Measurements from ENCODE around the gene LAMA2. TPM values are rescaled to one million over a fixed set of nuclear protein-coding genes. Genes with fewer than 3 reads are reported as not detected.

Gene LAMA2
- polyA plus RNA-seq, 1 donor from 2014 or later, result 2.5 TPM

DNA sequence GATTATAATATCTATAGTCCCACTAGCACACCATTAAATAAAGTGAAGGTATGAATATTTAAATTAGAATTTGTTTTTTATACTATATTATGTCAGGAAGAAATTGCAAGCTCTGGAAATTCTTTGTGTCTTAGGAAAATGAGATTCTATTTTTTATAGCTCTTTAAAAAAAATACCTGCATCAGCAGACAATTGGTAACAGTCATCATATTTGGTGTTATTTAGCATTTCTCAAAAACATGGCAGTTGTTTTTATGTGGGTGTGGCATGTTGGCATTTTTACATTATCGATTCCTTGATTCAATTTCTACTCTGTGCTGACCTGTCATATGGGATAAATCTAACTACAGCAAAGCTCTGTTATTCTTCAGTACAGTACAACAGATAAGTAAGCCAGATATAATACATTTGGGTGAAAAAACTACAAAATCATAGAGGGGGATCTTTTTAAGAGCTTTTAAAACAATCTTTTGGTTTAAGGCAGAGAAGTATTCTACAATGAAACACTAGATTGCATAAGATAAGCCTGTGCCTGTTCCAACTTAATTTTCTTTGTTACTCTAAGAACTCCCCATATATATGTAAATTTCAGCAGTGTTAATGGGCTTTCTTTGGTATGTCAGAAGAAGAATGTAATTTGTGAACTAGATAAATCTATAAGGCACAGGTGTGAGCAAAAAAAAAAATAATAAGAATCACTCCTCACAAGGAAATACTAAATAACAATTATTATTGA lies 71.5 kb downstream of the LAMA2 start:
- Histone ChIP-seq H2AFZ (ENCODE audit: low read depth, low read length) (no peak overlapping the region), H3K9me2 (ENCODE audit: insufficient read depth, low read length) (no peaks in the 10 kb centered on the region), H3K79me2 (replicated peaks; ENCODE audit: insufficient read depth, low read length) (no peaks in the 10 kb centered on the region), H4K20me1 (ENCODE audit: insufficient read depth) (no peaks in the 10 kb centered on the region), H3K36me3 (ENCODE audit: insufficient read depth, low read length) (no peaks in the 10 kb centered on the region), H3K27me3 (ENCODE audit: insufficient read depth, low read depth, low read length) (no peaks in the 10 kb centered on the region), H3K4me3 (ENCODE audit: low read length) (no peak overlapping the region), H3K9me3 (ENCODE audit: low read length) (no peaks in the 10 kb centered on the region), H3K9ac (ENCODE audit: low read length) (no peak overlapping the region), H3K27ac (ENCODE audit: low read length) (no peak overlapping the region), H3F3A (ENCODE audit: insufficient read depth, low read length, poor library complexity, severe bottlenecking) (no peaks in the 10 kb centered on the region), H3K4me2 (ENCODE audit: low read length) (no peak overlapping the region)
- TF ChIP-seq POLR2AphosphoS5 (IDR thresholded peaks at IDR 0.05), result no peak
- TF ChIP-seq RAD21 (conservative IDR thresholded peaks at IDR 0.05), result no peak
- TF ChIP-seq, protein P1, sequence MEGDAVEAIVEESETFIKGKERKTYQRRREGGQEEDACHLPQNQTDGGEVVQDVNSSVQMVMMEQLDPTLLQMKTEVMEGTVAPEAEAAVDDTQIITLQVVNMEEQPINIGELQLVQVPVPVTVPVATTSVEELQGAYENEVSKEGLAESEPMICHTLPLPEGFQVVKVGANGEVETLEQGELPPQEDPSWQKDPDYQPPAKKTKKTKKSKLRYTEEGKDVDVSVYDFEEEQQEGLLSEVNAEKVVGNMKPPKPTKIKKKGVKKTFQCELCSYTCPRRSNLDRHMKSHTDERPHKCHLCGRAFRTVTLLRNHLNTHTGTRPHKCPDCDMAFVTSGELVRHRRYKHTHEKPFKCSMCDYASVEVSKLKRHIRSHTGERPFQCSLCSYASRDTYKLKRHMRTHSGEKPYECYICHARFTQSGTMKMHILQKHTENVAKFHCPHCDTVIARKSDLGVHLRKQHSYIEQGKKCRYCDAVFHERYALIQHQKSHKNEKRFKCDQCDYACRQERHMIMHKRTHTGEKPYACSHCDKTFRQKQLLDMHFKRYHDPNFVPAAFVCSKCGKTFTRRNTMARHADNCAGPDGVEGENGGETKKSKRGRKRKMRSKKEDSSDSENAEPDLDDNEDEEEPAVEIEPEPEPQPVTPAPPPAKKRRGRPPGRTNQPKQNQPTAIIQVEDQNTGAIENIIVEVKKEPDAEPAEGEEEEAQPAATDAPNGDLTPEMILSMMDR (IDR thresholded peaks at IDR 0.05; ENCODE audit: poor library complexity, severe bottlenecking), result no peak
- TF ChIP-seq EZH2 (IDR thresholded peaks at IDR 0.05; ENCODE audit: borderline replicate concordance, insufficient read depth, low read length, poor library complexity, severe bottlenecking), result no peak
- TF ChIP-seq, protein P2, sequence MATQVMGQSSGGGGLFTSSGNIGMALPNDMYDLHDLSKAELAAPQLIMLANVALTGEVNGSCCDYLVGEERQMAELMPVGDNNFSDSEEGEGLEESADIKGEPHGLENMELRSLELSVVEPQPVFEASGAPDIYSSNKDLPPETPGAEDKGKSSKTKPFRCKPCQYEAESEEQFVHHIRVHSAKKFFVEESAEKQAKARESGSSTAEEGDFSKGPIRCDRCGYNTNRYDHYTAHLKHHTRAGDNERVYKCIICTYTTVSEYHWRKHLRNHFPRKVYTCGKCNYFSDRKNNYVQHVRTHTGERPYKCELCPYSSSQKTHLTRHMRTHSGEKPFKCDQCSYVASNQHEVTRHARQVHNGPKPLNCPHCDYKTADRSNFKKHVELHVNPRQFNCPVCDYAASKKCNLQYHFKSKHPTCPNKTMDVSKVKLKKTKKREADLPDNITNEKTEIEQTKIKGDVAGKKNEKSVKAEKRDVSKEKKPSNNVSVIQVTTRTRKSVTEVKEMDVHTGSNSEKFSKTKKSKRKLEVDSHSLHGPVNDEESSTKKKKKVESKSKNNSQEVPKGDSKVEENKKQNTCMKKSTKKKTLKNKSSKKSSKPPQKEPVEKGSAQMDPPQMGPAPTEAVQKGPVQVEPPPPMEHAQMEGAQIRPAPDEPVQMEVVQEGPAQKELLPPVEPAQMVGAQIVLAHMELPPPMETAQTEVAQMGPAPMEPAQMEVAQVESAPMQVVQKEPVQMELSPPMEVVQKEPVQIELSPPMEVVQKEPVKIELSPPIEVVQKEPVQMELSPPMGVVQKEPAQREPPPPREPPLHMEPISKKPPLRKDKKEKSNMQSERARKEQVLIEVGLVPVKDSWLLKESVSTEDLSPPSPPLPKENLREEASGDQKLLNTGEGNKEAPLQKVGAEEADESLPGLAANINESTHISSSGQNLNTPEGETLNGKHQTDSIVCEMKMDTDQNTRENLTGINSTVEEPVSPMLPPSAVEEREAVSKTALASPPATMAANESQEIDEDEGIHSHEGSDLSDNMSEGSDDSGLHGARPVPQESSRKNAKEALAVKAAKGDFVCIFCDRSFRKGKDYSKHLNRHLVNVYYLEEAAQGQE (IDR thresholded peaks at IDR 0.05; ENCODE audit: borderline replicate concordance), result no peak

DNA sequence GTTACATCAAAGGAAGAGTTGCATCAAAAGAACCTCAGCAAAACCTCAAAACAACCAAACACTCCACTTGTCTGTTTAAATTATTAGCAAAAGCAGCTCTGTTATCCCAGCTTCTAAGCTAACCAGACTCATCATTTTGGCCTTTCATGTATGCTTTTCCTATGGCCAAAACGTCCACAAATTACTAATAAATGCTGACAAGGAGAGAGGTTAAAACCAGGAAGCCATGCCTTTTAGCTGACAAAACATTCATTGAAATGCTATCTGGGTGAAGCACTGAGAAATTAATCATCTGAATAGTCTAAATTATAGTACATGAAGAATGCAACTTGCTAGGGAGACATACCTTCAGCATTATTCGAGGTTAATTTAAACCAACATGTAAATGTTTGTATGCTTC lies 80.6 kb downstream of the LAMA2 start:
- Histone ChIP-seq H3K9me2 (ENCODE audit: insufficient read depth, low read length) (no peaks in the 10 kb centered on the region), H3K79me2 (replicated peaks; ENCODE audit: insufficient read depth, low read length) (no peaks in the 10 kb centered on the region), H3K4me3 (ENCODE audit: low read length) (no peak overlapping the region), H3K9me3 (ENCODE audit: low read length) (no peaks in the 10 kb centered on the region), H3K27me3 (ENCODE audit: insufficient read depth, low read depth, low read length) (no peaks in the 10 kb centered on the region), H3K36me3 (ENCODE audit: insufficient read depth, low read length) (no peaks in the 10 kb centered on the region), H3K27ac (ENCODE audit: low read length) (no peak overlapping the region), H4K20me1 (ENCODE audit: insufficient read depth) (no peaks in the 10 kb centered on the region), H2AFZ (ENCODE audit: low read depth, low read length) (no peak overlapping the region), H3K9ac (ENCODE audit: low read length) (no peak overlapping the region), H3F3A (ENCODE audit: insufficient read depth, low read length, poor library complexity, severe bottlenecking) (no peaks in the 10 kb centered on the region), H3K4me2 (ENCODE audit: low read length) (no peak overlapping the region)
- TF ChIP-seq TAF1 (IDR thresholded peaks at IDR 0.05; ENCODE audit: low read depth) (no peak), SMC3 (conservative IDR thresholded peaks at IDR 0.05; ENCODE audit: poor library complexity) (no peak)

DNA sequence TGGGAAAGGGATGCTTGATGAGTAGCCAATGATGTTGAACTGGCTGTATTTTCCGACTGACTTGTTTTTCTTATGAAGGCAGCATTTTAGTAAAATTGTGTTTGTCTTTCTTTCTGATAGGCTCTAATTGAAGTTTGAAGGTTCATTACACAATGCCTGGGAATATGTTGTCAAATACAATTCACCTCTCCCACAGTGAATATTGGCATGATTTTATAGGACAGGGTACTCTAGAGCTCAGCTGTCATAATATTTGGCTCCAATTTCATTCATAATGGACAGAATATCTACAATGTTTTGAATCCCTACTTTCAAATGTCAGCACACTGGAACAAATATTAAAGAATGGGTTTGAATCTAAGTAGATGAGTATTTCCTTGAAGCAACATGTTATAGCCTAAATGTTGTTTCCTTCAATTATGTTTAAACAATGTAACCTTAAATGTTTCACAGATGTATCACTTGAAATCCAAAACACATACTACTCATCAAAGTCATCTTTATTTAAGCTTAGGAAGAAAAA lies 81.4 kb downstream of the LAMA2 start:
- Histone ChIP-seq H3K9ac (ENCODE audit: low read length) (no peak overlapping the region), H3K27me3 (ENCODE audit: insufficient read depth, low read depth, low read length) (no peaks in the 10 kb centered on the region), H3K4me3 (ENCODE audit: low read length) (no peak overlapping the region), H3K36me3 (ENCODE audit: insufficient read depth, low read length) (no peaks in the 10 kb centered on the region), H4K20me1 (ENCODE audit: insufficient read depth) (no peaks in the 10 kb centered on the region), H3K79me2 (replicated peaks; ENCODE audit: insufficient read depth, low read length) (no peaks in the 10 kb centered on the region), H3K9me2 (ENCODE audit: insufficient read depth, low read length) (no peaks in the 10 kb centered on the region), H2AFZ (ENCODE audit: low read depth, low read length) (no peak overlapping the region), H3F3A (ENCODE audit: insufficient read depth, low read length, poor library complexity, severe bottlenecking) (no peaks in the 10 kb centered on the region), H3K27ac (ENCODE audit: low read length) (no peak overlapping the region), H3K9me3 (ENCODE audit: low read length) (no peaks in the 10 kb centered on the region), H3K4me2 (ENCODE audit: low read length) (no peak overlapping the region)
- TF ChIP-seq EP300 (conservative IDR thresholded peaks at IDR 0.05; ENCODE audit: poor library complexity, severe bottlenecking) (no peak), POLR2AphosphoS5 (IDR thresholded peaks at IDR 0.05) (no peak), RAD21 (conservative IDR thresholded peaks at IDR 0.05) (no peak), TAF1 (IDR thresholded peaks at IDR 0.05; ENCODE audit: low read depth) (no peak), SMC3 (conservative IDR thresholded peaks at IDR 0.05; ENCODE audit: poor library complexity) (no peak), MXI1 (conservative IDR thresholded peaks at IDR 0.05; ENCODE audit: poor library complexity, severe bottlenecking) (no peak), EZH2 (IDR thresholded peaks at IDR 0.05; ENCODE audit: borderline replicate concordance, insufficient read depth, low read length, poor library complexity, severe bottlenecking) (no peak)
- TF ChIP-seq, protein P1 (IDR thresholded peaks at IDR 0.05; ENCODE audit: poor library complexity, severe bottlenecking), result no peak
- TF ChIP-seq, protein P2 (IDR thresholded peaks at IDR 0.05; ENCODE audit: borderline replicate concordance), result no peak
